ENCODE measurements around the gene CLGN. TPM values are rescaled to one million over a fixed set of nuclear protein-coding genes. Genes with fewer than 3 reads are reported as not detected.

The CLGN gene
- total and polyA plus RNA-seq, 10 of the 15 experiments (the other 5 are each of a cell fraction or from before 2014, with no cell fraction given), result 0.11 to 1.0 (median 0.62) TPM

DNA sequence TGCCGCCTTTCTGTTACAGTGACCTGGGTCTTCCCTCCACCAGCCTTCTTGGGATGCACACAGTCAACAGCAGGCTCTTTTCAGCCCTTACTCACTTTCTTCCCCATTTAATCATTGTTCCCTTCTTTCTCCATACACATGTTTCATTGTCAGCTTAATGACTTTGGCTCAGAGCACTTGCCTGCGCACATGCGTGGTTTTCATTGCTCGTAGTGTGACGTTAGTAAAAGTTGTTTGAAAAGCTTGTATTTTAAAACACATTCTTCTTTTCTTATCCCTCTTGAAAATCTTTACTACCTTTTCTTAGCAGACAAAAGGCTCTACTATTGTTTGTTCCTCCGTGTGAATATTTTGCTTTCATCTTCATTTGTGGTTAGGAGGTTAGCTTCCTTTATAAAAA is 73.7 kb downstream of the CLGN start:
- H3K4me3 ChIP-seq, result no peak overlapping the region
- no peak for FAIRE-seq
- CTCF ChIA-PET, result interaction anchor here (0.7 to 1.2 kb wide), 3 partner anchors 75 to 256 kb away, joined by 3 to 5 read pairs (median 3); no protein-coding TSS in a partner anchor

More for the DNA sequence above, 73.7 kb downstream of the CLGN start:
- no peaks in the 10 kb centered on the region for H3K9me3 ChIP-seq (replicated peaks; ENCODE audit: control insufficient read depth, insufficient read depth, low read length)
- POLR2A ChIA-PET, result no interaction called here
- no peak overlapping the region for H2AFZ ChIP-seq (ENCODE audit: control insufficient read depth, low read depth, low read length)
- SMC1A ChIA-PET (ENCODE audit: uncharacterized antibody, unreplicated experiment), result no interaction called here
- no peaks in the 10 kb centered on the region for H4K20me1 ChIP-seq (ENCODE audit: control insufficient read depth, insufficient read depth)
- in situ Hi-C loops (cut with MboI) (no loop called here), intact Hi-C loops (cut with micrococcal nuclease; ENCODE audit: unreplicated experiment) (no loop called here)
- RAD21 ChIA-PET (ENCODE audit: unreplicated experiment), result no interaction called here
- DNase-seq (ENCODE audit: low read depth, low spot score) (no peak), ATAC-seq (no peak)
- no peaks in the 10 kb centered on the region for H3K27me3 ChIP-seq (replicated peaks in 1 of 2; ENCODE audit: control insufficient read depth in 2 of 2, insufficient read depth in 2 of 2, low read length in 1 of 2)
- no peaks in the 10 kb centered on the region for H3K79me2 ChIP-seq (ENCODE audit: control insufficient read depth, insufficient read depth, low read length)
- no TSS peak for BruUV-seq (replicated peaks)
- no peak overlapping the region for H3K27ac ChIP-seq (ENCODE audit: control insufficient read depth, insufficient read depth)
- no peaks in the 10 kb centered on the region for H3K4me1 ChIP-seq (ENCODE audit: control insufficient read depth, insufficient read depth, low read length)
- 67% methylated on average over 6 of the region's 6 CpGs for WGBS (ENCODE audit: insufficient coverage, insufficient replicate concordance, low lambda C conversion rate, missing lambda C conversion rate)
- H3K36me3 ChIP-seq (ENCODE audit: control insufficient read depth in 2 of 2, insufficient read depth in 2 of 2, low read length in 1 of 2), result no peaks in the 10 kb centered on the region
- no peak overlapping the region for H3K4me2 ChIP-seq (ENCODE audit: control insufficient read depth, insufficient read depth)
- H3K9ac ChIP-seq (ENCODE audit: control insufficient read depth, insufficient read depth, low read length), result no peak overlapping the region
- no peak for TF ChIP-seq BCL3 (IDR thresholded peaks at IDR 0.05; ENCODE audit: borderline replicate concordance, insufficient read depth, low read depth, low read length, poor library complexity, severe bottlenecking)
- no peak for TF ChIP-seq CREM (IDR thresholded peaks at IDR 0.05; ENCODE audit: low read depth)
- no peak for TF ChIP-seq HDGF (IDR thresholded peaks at IDR 0.05)
- no peak for TF ChIP-seq MYC (IDR thresholded peaks at IDR 0.05; ENCODE audit: insufficient read depth, insufficient read length, insufficient replicate concordance, low read length, severe bottlenecking)
- no peak for TF ChIP-seq ZSCAN29 (IDR thresholded peaks at IDR 0.05)
